Measurements from ENCODE around the gene TACC2. TPM values are rescaled to one million over a fixed set of nuclear protein-coding genes. Genes with fewer than 3 reads are reported as not detected.
A peak's percentile ranks its signal among the peaks of the same experiment; 100 is the strongest.

The TACC2 gene
- total RNA-seq, 4 donors from 2014 or later = 105 to 334 (median 235) TPM

- intact Hi-C loops (cut with DNase I; ENCODE audit: low total_unique reads) = loop anchor here (5.0 to 10.0 kb wide), 2 partner anchors 125 to 182 kb away; partner anchors contain the start of gene ATE1
- Histone ChIP-seq H3K4me3 (no peak overlapping the region), H3K4me1 (peaks cover 15 to 29% of the 10 kb centered on the region in 2 donors), H3K27me3 (no peaks in the 10 kb centered on the region), H3K9me3 (no peaks in the 10 kb centered on the region), H3K36me3 (no peaks in the 10 kb centered on the region), H3K27ac (peak overlapping the region; percentile 78 to 92 (median 87))
- ATAC-seq = no peak
- TF ChIP-seq POLR2A (IDR thresholded peaks at IDR 0.05) = no peak
- TF ChIP-seq, protein P1, sequence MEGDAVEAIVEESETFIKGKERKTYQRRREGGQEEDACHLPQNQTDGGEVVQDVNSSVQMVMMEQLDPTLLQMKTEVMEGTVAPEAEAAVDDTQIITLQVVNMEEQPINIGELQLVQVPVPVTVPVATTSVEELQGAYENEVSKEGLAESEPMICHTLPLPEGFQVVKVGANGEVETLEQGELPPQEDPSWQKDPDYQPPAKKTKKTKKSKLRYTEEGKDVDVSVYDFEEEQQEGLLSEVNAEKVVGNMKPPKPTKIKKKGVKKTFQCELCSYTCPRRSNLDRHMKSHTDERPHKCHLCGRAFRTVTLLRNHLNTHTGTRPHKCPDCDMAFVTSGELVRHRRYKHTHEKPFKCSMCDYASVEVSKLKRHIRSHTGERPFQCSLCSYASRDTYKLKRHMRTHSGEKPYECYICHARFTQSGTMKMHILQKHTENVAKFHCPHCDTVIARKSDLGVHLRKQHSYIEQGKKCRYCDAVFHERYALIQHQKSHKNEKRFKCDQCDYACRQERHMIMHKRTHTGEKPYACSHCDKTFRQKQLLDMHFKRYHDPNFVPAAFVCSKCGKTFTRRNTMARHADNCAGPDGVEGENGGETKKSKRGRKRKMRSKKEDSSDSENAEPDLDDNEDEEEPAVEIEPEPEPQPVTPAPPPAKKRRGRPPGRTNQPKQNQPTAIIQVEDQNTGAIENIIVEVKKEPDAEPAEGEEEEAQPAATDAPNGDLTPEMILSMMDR (IDR thresholded peaks at IDR 0.05 in 4 of 5, conservative IDR thresholded peaks at IDR 0.05 in 1 of 5) = no peak
- in situ Hi-C loops (cut with MboI; ENCODE audit: low sequenced_read_pairs in 4 of 4) = loop anchor here (5.0 to 10.0 kb wide), 4 partner anchors 52 to 65 kb away; no protein-coding TSS in a partner anchor
- DNase-seq = peak in 1 of 2 donors; percentile 13
These were observed 63.7 kb downstream of the TACC2 start for GRCh38 chr10:122052701-122053100.

DNA sequence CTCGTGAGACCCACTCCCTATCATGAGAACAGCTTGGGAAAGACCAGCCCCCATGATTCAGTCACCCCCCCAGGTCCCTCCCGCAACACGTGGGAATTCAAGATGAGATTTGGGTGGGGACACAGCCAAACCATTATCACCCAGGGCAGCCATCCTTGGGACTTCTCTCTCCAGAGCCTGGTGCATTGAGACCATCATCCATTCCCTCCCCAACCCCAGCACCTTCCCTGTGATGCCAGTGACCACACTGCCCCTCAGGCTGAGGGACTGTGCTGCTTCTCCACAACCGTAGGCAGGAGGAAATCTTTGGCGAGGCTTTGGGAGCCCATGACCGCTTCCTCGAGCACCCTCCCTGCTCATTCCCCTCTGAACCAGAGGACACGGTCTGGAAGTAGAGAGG is 64.4 kb downstream of the TACC2 start:
- DNase-seq (peak in 1 of 2 donors; percentile 10), ATAC-seq (no peak)
- Histone ChIP-seq H3K27ac (peak overlapping the region; percentile 78 to 92 (median 87)), H3K4me1 (peaks cover 10 to 25% of the 10 kb centered on the region in 2 donors), H3K4me3 (no peak overlapping the region), H3K36me3 (no peaks in the 10 kb centered on the region), H3K27me3 (no peaks in the 10 kb centered on the region), H3K9me3 (no peaks in the 10 kb centered on the region)
- in situ Hi-C loops (cut with MboI; ENCODE audit: low sequenced_read_pairs in 4 of 4) = loop anchor here (5.0 to 10.0 kb wide), 4 partner anchors 51 to 64 kb away; no protein-coding TSS in a partner anchor
- TF ChIP-seq POLR2A (IDR thresholded peaks at IDR 0.05) = no peak
- TF ChIP-seq, protein P1 (IDR thresholded peaks at IDR 0.05 in 4 of 5, conservative IDR thresholded peaks at IDR 0.05 in 1 of 5) = no peak
- intact Hi-C loops (cut with DNase I; ENCODE audit: low total_unique reads) = loop anchor here (5.0 to 10.0 kb wide), 2 partner anchors 126 to 181 kb away; partner anchors contain the start of gene ATE1

DNA sequence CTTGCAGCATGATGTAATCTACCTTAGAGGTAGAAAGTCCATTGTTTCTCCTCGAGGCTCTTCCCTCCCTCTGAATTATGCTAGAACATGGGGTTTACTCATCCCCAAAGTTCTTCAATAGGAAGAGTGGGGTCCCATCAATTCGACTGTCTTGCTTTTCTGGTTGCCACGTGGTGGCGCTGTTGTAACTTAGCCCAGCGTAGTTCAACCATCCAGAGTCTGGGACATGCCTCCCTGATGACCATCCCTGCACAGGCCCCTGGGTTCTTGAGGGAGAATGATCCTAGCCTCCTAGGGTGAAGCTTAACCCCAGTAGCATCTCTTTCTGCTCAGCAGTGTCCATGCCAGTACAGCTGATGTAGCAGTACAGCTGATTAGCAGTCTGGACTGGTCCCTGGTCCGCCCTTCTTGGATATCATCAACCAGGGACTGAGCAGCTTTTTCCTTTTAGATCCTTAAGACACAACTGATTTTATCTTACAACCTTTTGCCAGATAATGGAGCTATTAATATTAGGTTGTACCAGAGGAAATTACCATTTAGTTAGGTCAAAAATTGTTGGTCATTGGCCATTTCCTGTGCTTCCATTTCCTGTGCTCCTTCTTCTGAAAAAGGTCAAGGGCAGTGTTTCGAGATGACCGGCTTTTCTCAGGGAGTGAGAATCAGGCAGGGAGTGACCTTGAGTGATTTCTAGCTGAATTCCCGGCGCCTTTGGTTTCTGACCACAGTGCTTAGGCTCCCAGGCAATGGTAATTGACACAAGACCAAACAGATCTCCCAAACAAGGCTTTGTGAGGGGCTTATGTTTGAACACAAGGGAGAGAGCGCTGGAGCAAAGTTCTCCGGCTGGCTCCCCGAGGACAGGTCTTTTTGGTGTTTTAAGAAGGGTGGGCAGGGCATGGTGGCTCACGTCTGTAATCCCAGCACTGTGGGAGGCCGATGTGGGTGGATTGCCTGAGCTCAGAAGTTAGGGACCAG is 65.4 kb downstream of the TACC2 start:
- no peaks in the 10 kb centered on the region for H3K27me3 ChIP-seq
- DNase-seq (peak; percentile 36 to 62), ATAC-seq (peak; percentile 51 to 69)
- no peaks in the 10 kb centered on the region for H3K9me3 ChIP-seq
- intact Hi-C loops (cut with DNase I; ENCODE audit: low total_unique reads) = loop anchor here (1.0 to 10.0 kb wide), 3 partner anchors 58 to 180 kb away; partner anchors contain the start of gene ATE1
- peak overlapping the region; percentile 78 to 92 (median 87) for H3K27ac ChIP-seq
- H3K36me3 ChIP-seq = no peaks in the 10 kb centered on the region
- H3K4me1 ChIP-seq = peaks cover 10 to 23% of the 10 kb centered on the region in 2 donors
- TF ChIP-seq POLR2A (IDR thresholded peaks at IDR 0.05) = no peak
- TF ChIP-seq, protein P1 (IDR thresholded peaks at IDR 0.05 in 4 of 5, conservative IDR thresholded peaks at IDR 0.05 in 1 of 5) = peak; percentile 69 to 85 (median 83)
- no peak overlapping the region for H3K4me3 ChIP-seq
- in situ Hi-C loops (cut with MboI; ENCODE audit: low sequenced_read_pairs in 4 of 4) = loop anchor here (5.0 to 10.0 kb wide), 4 partner anchors 50 to 63 kb away; no protein-coding TSS in a partner anchor

DNA sequence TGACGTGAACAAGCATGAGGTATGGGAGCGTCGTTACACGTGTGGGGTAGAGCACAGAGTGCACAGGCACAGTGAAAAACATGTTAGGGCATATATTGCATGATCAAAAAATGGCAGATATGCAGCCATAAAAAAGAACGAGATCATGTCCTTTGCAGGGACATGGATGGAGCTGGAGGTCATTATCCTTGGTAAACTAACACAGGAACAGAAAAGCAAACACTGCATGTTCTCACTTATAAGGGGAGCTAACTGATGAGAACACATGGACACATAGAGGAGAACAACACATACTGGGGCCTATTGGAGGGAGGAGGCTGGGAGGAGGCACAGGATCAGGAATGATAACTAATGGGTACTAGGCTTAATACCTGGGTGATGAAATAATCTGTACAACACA is 66.3 kb downstream of the TACC2 start:
- Histone ChIP-seq H3K27me3 (no peaks in the 10 kb centered on the region), H3K27ac (peak overlapping the region; percentile 84 to 96 (median 91)), H3K4me1 (peaks cover 10 to 25% of the 10 kb centered on the region in 2 donors), H3K36me3 (no peaks in the 10 kb centered on the region), H3K9me3 (no peaks in the 10 kb centered on the region), H3K4me3 (no peak overlapping the region)
- DNase-seq (no peak), ATAC-seq (no peak)
- no peak for TF ChIP-seq POLR2A (IDR thresholded peaks at IDR 0.05)
- intact Hi-C loops (cut with DNase I; ENCODE audit: low total_unique reads) (loop anchor here (10.0 kb wide), 1 partner anchor 180 kb away; no protein-coding TSS in a partner anchor), in situ Hi-C loops (cut with MboI; ENCODE audit: low sequenced_read_pairs in 4 of 4) (loop anchor here in 2 of 4 donors (10.0 kb wide), 2 partner anchors 50 to 60 kb away; no protein-coding TSS in a partner anchor)

All from gastrocnemius medialis (tissue), 4 donors.